Activated T-cell treated with anti-CD3 and anti-CD28 coated beads for 1 hour (primary cell): Measurements from ENCODE around the gene JAKMIP3.

Experiments used
- DNase-seq: peaks from one replicate; pipeline ENCODE4 v3.0.0-alpha.2; 2020; ENCODE audit warnings: low read depth

JAKMIP3 gene

GRCh38 chr10:132111871-132112341 is 46.2 kb downstream of the JAKMIP3 start:
- DNase-seq, result no peak

GRCh38 chr10:132112611-132113010 is 46.9 kb downstream of the JAKMIP3 start:
- DNase-seq, result no peak

GRCh38 chr10:132113206-132113605 is 47.5 kb downstream of the JAKMIP3 start:
- DNase-seq, result no peak

GRCh38 chr10:132113766-132114365 is 48.1 kb downstream of the JAKMIP3 start:
- no peak for DNase-seq

GRCh38 chr10:132114953-132115520 is 49.3 kb downstream of the JAKMIP3 start:
- no peak for DNase-seq
